Activated naive CD4-positive, alpha-beta T cell treated with anti-CD3 and anti-CD28 coated beads, Interleukin-2, amount 50 U/mL, for 24 hours (primary cell): Measurements from ENCODE around the gene SLC30A7.
A peak's percentile ranks its signal among the peaks of the same experiment; 100 is the strongest.
"Not testable (repeated sequence)": the region's sequence is repeated elsewhere in the genome, so short reads cannot be mapped to it uniquely, and the experiment has no call there.

Experiments
- H3K27ac Mint-ChIP-seq: one replicate; pipeline ENCODE4 v1.8.0; 2021; ENCODE audit warnings: mild to moderate bottlenecking, mixed read lengths
- H3K27me3 Mint-ChIP-seq: one replicate; pipeline ENCODE4 v1.8.0; 2021; ENCODE audit warnings: mixed read lengths
- H3K36me3 Mint-ChIP-seq: one replicate; pipeline ENCODE4 v1.8.0; 2021; ENCODE audit warnings: mixed read lengths
- H3K4me1 Mint-ChIP-seq: one replicate; pipeline ENCODE4 v1.8.0; 2021; ENCODE audit warnings: mixed read lengths
- H3K4me3 Mint-ChIP-seq: one replicate; pipeline ENCODE4 v1.8.0; 2021; ENCODE audit warnings: mild to moderate bottlenecking, mixed read lengths
- H3K9me3 Mint-ChIP-seq: one replicate; pipeline ENCODE4 v1.8.0; 2021; ENCODE audit warnings: mixed read lengths

SLC30A7 gene

DNA sequence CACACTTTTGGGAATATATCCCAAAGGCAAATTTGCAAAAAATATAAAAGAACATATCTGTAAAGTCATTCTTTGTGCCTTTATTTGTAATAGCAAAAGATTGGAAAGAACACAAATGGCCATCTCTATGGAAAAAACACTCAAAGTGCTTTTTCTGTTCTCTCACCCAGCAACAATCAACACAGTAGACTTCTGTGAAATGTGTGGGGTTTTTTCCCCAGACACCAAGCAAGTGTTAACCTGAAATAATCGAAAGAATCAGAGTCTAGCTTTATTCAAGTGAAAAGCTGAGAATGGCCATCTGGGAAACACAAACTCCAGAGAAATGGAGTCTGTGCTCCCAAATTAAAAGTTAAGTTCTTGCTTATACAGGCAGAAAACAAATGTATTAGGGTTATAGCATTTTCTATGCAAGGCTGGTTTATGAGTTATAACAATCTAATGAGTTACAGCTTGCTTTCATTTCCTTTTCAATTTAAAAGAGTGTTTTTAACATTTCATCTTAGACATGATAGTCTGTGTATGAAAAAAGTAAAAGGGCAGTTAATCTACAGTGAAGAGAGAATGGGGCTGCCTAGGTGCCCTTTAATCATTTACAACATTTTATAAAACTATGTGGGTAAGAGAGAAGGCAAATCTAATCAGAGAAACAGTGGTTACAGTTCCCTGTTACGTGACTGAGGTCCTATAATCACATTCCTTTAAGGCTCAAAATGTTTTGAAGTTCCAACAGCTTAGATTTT lies 46.6 kb downstream of the SLC30A7 start:
- Mint-ChIP-seq H3K27ac (peak overlapping the region; percentile 80), H3K4me3 (peak overlapping the region; percentile 85), H3K27me3 (no peaks in the 10 kb centered on the region), H3K36me3 (peaks cover 72% of the 10 kb centered on the region), H3K4me1 (peaks cover 81% of the 10 kb centered on the region), H3K9me3 (peaks cover 22% of the 10 kb centered on the region)

- peak overlapping the region; percentile 80 for H3K27ac Mint-ChIP-seq
- H3K27me3 Mint-ChIP-seq, result no peaks in the 10 kb centered on the region
- H3K4me3 Mint-ChIP-seq, result peak overlapping the region; percentile 85
- H3K4me1 Mint-ChIP-seq, result peaks cover 83% of the 10 kb centered on the region
- H3K36me3 Mint-ChIP-seq, result peaks cover 70% of the 10 kb centered on the region
- peaks cover 26% of the 10 kb centered on the region for H3K9me3 Mint-ChIP-seq
Observed at GRCh38 chr1:100943533-100943932, 47.6 kb downstream of the SLC30A7 start.

DNA sequence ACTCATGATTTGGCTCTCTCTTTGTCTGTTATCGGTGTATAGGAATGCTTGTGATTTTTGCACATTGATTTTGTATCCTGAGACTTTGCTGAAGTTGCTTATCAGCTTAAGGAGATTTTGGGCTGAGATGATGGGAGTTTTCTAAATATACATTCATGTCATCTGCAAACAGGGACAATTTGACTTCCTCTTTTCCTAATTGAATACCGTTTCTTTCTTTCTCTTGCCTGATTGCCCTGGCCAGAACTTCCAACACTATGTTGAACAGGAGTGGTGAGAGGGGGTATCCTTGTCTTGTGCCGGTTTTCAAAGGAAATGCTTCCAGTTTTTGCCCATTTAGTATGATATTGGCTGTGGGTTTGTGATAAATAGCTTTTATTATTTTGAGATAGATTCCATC lies 50.2 kb downstream of the SLC30A7 start:
- H3K4me3 Mint-ChIP-seq, H3K27ac Mint-ChIP-seq, H3K27me3 Mint-ChIP-seq: not testable (repeated sequence)
- peaks cover 69% of the 10 kb centered on the region for H3K36me3 Mint-ChIP-seq
- H3K4me1 Mint-ChIP-seq, result peaks cover 92% of the 10 kb centered on the region
- peaks cover 34% of the 10 kb centered on the region for H3K9me3 Mint-ChIP-seq

DNA sequence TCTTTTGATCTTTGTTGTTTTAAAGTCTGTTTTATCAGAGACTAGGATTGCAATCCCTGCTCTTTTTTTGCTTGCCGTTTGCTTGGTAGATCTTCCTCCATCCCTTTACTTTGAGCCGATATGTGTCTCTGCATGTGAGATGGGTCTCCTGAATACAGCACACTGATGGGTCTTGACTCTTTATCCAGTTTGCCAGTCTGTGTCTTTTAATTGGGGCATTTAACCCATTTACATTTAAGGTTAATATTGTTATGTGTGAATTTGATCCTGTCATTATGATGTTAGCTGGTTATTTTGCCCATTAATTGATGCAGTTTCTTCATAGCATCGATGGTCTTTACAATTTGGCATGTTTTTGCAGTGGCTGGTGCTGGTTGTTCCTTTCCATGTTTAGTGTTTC lies 51.9 kb downstream of the SLC30A7 start:
- peak overlapping the region; percentile 6 for H3K4me3 Mint-ChIP-seq
- not testable (repeated sequence) for H3K27ac Mint-ChIP-seq, H3K27me3 Mint-ChIP-seq
- peaks cover 30% of the 10 kb centered on the region for H3K9me3 Mint-ChIP-seq
- peaks cover 90% of the 10 kb centered on the region for H3K4me1 Mint-ChIP-seq
- peaks cover 73% of the 10 kb centered on the region for H3K36me3 Mint-ChIP-seq

GRCh38 chr1:100948721-100949405 lies 53.0 kb downstream of the SLC30A7 start:
- Mint-ChIP-seq H3K4me3 (peak overlapping the region; percentile 59), H3K27ac (peak overlapping the region; percentile 90), H3K9me3 (peaks cover 34% of the 10 kb centered on the region), H3K36me3 (peaks cover 77% of the 10 kb centered on the region), H3K4me1 (peaks cover 91% of the 10 kb centered on the region)
- H3K27me3 Mint-ChIP-seq, result not testable (repeated sequence)

GRCh38 chr1:100949515-100950158 lies 53.7 kb downstream of the SLC30A7 start:
- not testable (repeated sequence) for H3K27me3 Mint-ChIP-seq
- peak overlapping the region; percentile 90 for H3K27ac Mint-ChIP-seq
- H3K9me3 Mint-ChIP-seq, result peaks cover 34% of the 10 kb centered on the region
- peaks cover 92% of the 10 kb centered on the region for H3K4me1 Mint-ChIP-seq
- H3K36me3 Mint-ChIP-seq, result peaks cover 76% of the 10 kb centered on the region
- H3K4me3 Mint-ChIP-seq, result peak overlapping the region; percentile 59

GRCh38 chr1:100950337-100950736 lies 54.4 kb downstream of the SLC30A7 start:
- no peak overlapping the region for H3K27ac Mint-ChIP-seq
- no peaks in the 10 kb centered on the region for H3K27me3 Mint-ChIP-seq

GRCh38 chr1:100950781-100951180 lies 54.9 kb downstream of the SLC30A7 start:
- H3K27ac Mint-ChIP-seq, result peak overlapping the region; percentile 49
- peaks cover 69% of the 10 kb centered on the region for H3K36me3 Mint-ChIP-seq
- H3K4me1 Mint-ChIP-seq, result peaks cover 89% of the 10 kb centered on the region

More at GRCh38 chr1:100950337-100950736, 54.4 kb downstream of the SLC30A7 start:
- Mint-ChIP-seq H3K4me1 (peaks cover 89% of the 10 kb centered on the region), H3K4me3 (no peak overlapping the region), H3K36me3 (peaks cover 71% of the 10 kb centered on the region), H3K9me3 (peaks cover 34% of the 10 kb centered on the region)

DNA sequence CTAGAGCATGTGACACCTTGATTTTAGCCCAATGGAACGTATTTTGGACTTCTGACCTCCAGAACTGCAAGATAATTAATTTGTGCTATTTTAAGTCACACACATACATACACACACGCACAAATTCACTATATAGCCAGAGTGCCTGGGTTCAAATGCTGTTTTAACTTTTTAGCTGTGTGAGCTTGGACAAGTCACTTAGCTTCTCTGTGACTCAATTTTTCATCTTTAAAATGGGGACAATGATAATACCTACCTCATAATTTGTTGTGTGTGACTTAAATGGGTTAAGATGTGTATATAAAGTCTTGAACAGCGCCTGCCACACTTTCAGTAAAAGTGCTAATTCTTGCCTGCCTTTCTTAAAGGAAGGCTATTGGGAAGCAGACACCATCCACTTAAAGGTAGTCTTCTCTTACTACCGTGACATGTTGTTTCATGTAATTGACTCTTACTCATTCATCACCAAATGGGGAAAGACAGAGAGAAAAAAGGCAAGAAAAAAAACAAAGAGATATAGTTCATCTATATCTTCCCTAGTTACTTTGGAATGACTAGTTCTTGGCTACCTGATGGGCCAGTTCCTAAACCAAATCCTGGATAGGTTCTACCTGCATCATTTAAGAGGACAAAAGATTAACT lies 56.3 kb downstream of the SLC30A7 start:
- Mint-ChIP-seq H3K36me3 (peaks cover 57% of the 10 kb centered on the region), H3K27me3 (no peaks in the 10 kb centered on the region), H3K4me3 (no peak overlapping the region), H3K4me1 (peaks cover 84% of the 10 kb centered on the region), H3K27ac (peak overlapping the region; percentile 97), H3K9me3 (peaks cover 27% of the 10 kb centered on the region)

More at GRCh38 chr1:100950781-100951180, 54.9 kb downstream of the SLC30A7 start:
- Mint-ChIP-seq H3K9me3 (peaks cover 34% of the 10 kb centered on the region), H3K27me3 (no peaks in the 10 kb centered on the region), H3K4me3 (peak overlapping the region; percentile 0)

GRCh38 chr1:100952970-100953369 lies 57.1 kb downstream of the SLC30A7 start:
- Mint-ChIP-seq H3K36me3 (peaks cover 52% of the 10 kb centered on the region), H3K9me3 (peaks cover 22% of the 10 kb centered on the region), H3K4me3 (peak overlapping the region; percentile 49), H3K27ac (peak overlapping the region; percentile 97), H3K4me1 (peaks cover 84% of the 10 kb centered on the region)
- not testable (repeated sequence) for H3K27me3 Mint-ChIP-seq

- Mint-ChIP-seq H3K27ac (peak overlapping the region; percentile 97), H3K36me3 (peaks cover 47% of the 10 kb centered on the region)
Observed at GRCh38 chr1:100953960-100954730, 58.3 kb downstream of the SLC30A7 start.

DNA sequence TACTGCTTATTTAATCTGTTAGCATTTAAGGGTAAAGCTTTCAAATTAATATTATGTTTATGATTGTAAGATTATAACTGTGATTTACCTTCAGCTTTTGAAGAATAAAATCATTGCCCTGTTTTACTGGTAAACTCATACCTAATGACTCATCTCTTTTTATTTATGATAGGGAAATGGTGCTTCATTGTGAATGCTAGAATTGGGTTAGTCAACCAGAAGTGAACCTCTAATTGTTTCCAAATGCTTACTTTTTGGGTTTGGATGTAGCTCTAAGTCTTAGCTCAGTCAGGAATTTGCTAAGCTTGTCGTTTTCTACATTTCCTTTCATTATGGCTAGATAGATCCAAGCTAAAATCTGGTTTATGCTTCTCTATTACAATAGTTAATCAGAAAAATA lies 59.4 kb downstream of the SLC30A7 start:
- Mint-ChIP-seq H3K27me3 (no peaks in the 10 kb centered on the region), H3K27ac (peak overlapping the region; percentile 70), H3K4me3 (peak overlapping the region; percentile 45), H3K4me1 (peaks cover 81% of the 10 kb centered on the region), H3K36me3 (peaks cover 49% of the 10 kb centered on the region), H3K9me3 (peaks cover 17% of the 10 kb centered on the region)

More at GRCh38 chr1:100953960-100954730, 58.3 kb downstream of the SLC30A7 start:
- H3K4me3 Mint-ChIP-seq, result no peak overlapping the region
- no peaks in the 10 kb centered on the region for H3K27me3 Mint-ChIP-seq
- peaks cover 17% of the 10 kb centered on the region for H3K9me3 Mint-ChIP-seq
- peaks cover 81% of the 10 kb centered on the region for H3K4me1 Mint-ChIP-seq

GRCh38 chr1:100959502-100960060 lies 63.7 kb downstream of the SLC30A7 start:
- H3K36me3 Mint-ChIP-seq, result peaks cover 43% of the 10 kb centered on the region
- no peak overlapping the region for H3K27ac Mint-ChIP-seq
- no peak overlapping the region for H3K4me3 Mint-ChIP-seq
- peaks cover 23% of the 10 kb centered on the region for H3K9me3 Mint-ChIP-seq
- no peaks in the 10 kb centered on the region for H3K27me3 Mint-ChIP-seq
- peaks cover 77% of the 10 kb centered on the region for H3K4me1 Mint-ChIP-seq

- H3K4me3 Mint-ChIP-seq, result no peak overlapping the region
- H3K27me3 Mint-ChIP-seq, result no peaks in the 10 kb centered on the region
- peaks cover 81% of the 10 kb centered on the region for H3K4me1 Mint-ChIP-seq
- H3K27ac Mint-ChIP-seq, result peak overlapping the region; percentile 76
- H3K36me3 Mint-ChIP-seq, result peaks cover 46% of the 10 kb centered on the region
- peaks cover 23% of the 10 kb centered on the region for H3K9me3 Mint-ChIP-seq
Observed at GRCh38 chr1:100960098-100960497, 64.2 kb downstream of the SLC30A7 start.
